A549 treated with AZD9567 at 1 μM for 4 hours (cell line): ENCODE measurements around the gene GJC3. TPM values are rescaled to one million over a fixed set of nuclear protein-coding genes. Genes with fewer than 3 reads are reported as not detected.

Experiments
- total RNA-seq: library from RNA; stranded (reverse); fragments of 200-300 nt; extraction: Qiagen RNA extraction; gene quantifications from 5 replicates; pipeline ENCODE4 v1.2.3, GENCODE V29; 2022; ENCODE audit not compliant: insufficient read depth

GJC3 gene, protein sequence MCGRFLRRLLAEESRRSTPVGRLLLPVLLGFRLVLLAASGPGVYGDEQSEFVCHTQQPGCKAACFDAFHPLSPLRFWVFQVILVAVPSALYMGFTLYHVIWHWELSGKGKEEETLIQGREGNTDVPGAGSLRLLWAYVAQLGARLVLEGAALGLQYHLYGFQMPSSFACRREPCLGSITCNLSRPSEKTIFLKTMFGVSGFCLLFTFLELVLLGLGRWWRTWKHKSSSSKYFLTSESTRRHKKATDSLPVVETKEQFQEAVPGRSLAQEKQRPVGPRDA
- total RNA-seq, result 0.07 to 0.21 TPM in 2 of 5 replicates, not detected in the others

DNA sequence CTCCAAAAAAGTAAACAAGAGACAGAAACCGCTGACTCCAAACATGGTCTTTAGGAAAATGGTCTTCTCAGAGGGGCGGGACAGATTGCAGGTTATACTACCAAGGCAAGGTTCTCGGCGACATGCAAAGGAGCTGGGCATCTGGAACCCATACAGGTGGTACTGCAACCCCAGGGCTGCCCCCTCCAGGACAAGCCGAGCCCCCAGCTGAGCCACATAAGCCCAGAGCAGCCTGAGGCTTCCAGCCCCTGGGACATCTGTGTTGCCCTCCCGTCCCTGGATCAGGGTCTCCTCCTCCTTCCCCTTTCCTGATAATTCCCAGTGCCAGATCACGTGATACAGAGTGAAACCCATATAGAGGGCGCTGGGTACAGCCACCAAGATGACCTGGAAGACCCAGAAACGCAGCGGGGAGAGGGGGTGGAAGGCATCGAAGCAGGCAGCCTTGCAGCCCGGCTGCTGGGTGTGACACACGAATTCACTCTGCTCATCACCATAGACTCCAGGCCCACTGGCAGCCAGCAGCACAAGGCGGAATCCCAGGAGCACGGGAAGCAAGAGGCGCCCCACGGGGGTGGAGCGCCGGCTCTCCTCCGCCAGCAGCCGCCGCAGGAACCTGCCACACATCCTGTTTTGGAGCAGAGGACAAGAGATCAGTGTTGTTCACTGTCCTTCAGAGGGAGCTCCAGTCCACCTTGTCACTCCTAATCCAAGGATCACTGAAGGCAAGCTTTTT, at the start of gene GJC3:
Gene GJC3, minus strand, starts transcription at position 627 of the 736 bp plus-strand sequence. Its CDS starts 0 bp downstream, at position 627.

DNA sequence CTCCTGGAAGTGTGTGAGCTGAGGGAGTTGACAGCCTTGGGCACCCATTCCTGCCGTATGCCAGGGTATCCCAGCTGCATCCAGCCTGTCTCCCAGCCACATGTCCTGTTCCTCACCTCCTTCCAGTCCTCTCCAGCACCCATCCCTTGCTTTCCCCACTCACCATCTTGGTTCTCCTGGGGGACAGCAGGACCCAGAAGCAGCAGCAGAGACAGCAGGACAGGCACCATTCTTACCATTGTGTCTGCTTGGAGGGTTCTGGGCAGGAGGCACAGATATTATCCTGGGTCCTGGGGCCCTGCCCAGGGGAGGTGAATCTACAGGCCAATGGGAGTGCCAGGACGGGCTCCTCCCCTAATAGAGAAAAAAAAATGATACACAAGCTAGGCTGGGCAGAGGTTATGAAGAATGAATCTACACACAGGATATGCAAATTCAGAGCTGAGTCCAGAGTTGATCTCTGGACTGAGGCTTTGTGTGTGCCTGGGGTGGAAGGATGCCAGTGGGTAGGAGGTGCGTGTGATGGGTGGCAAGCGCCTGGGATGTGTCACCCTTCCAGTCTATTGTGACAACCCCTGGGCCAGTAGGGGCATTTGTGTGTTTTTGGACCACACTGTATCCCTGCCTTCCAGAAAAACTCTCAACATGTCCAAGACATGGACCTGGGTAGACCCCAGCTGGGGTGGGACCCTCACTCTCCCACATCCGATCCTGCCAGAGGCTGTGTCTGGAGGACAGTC, 46.5 kb upstream of the GJC3 start, which contains the start of gene AZGP1:
Gene AZGP1, minus strand, starts transcription at position 250 of the 740 bp plus-strand sequence. Its CDS starts 11 bp downstream, at position 239.

DNA sequence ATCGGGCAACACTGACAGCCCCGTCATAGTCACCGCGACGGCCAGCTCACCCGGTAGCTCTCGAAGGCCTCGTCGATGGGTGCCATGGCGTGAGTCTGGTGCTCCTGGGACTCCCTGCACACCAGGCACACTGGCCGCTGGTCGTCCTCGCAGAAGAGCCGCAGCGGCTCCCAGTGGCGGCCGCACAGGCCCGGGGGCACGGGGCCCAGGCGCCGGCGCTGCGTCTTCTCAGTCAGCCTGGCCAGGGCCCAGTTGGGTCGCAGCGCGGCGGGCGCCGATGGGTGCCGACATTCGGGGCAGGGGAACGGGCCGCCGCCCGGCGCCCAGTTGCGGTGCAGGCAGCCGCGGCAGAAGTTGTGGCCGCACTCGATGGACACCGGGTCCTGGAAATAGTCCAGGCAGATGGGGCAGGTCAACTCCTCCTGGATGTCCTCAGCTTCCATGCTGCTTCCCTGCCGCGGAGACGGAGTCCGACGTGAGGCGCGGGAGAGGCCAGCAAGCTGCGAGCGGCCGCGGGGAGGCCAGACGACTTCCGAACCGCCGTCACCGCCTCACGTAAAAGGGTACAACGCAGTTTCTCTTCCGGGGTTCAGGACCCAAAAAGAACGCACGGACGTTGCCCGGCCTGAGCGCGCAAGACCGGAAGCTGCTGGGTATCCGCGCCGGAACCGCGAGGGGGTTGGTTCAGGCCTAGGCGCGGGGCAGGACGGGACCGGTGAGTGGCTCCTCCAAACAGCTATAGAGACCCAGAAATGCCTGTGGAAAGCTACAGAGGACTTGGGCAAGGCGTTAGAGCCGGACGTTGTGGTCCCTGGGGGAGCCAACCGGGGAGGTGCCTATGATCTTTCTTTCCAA, 10.2 kb downstream of the GJC3 start, which contains the start of gene TRIM4:
Gene TRIM4, minus strand, starts transcription at position 572 of the 855 bp plus-strand sequence. Its CDS starts 129 bp downstream, at position 443.

GRCh38 chr7:99876933-99877332, 52.5 kb downstream of the GJC3 start, which contains the start of gene OR2AE1:
TSS of gene OR2AE1 (minus strand) at chr7:99877033. CDS start at chr7:99877033, 0 bp downstream.

Other genes starting within 250 kb of the GJC3 start
- gene CYP3A5, start 249.6 kb downstream of the GJC3 start, total RNA-seq, result 1.3 to 1.5 TPM (median 1.4 TPM) in 4 of 5 replicates, not detected in the other
- not detected in 5 replicates for gene CYP3A7, start 194.4 kb downstream of the GJC3 start, total RNA-seq
- not detected in 5 replicates for gene CYP3A4, start 145.4 kb downstream of the GJC3 start, total RNA-seq
- gene CYP3A43, start 101.6 kb downstream of the GJC3 start, total RNA-seq, result not detected in 5 replicates
- gene OR2AE1, start 52.6 kb downstream of the GJC3 start, total RNA-seq, result not detected in 5 replicates
- 27.8 to 37.9 TPM (median 28.1 TPM) in 5 replicates for gene TRIM4, start 10.1 kb downstream of the GJC3 start, total RNA-seq
- 0.13 TPM in 1 of 5 replicates, not detected in the others for gene AZGP1, start 46.4 kb upstream of the GJC3 start, total RNA-seq
- 7.8 to 11.5 TPM (median 10.7 TPM) in 5 replicates for gene ZKSCAN1, start 86.0 kb upstream of the GJC3 start, total RNA-seq
- 10.7 to 14.3 TPM (median 11.3 TPM) in 5 replicates for gene ZSCAN21, start 120.2 kb upstream of the GJC3 start, total RNA-seq
- 16.9 to 20.0 TPM (median 19.1 TPM) in 5 replicates for gene ZNF3, start 152.1 kb upstream of the GJC3 start, total RNA-seq
- 166 to 186 TPM (median 175 TPM) in 5 replicates for gene COPS6, start 159.3 kb upstream of the GJC3 start, total RNA-seq
- gene MCM7, start 171.8 kb upstream of the GJC3 start, total RNA-seq, result 219 to 248 TPM (median 243 TPM) in 5 replicates
- 12.9 to 15.7 TPM (median 13.6 TPM) in 5 replicates for gene AP4M1, start 172.0 kb upstream of the GJC3 start, total RNA-seq
- gene TAF6, start 189.7 kb upstream of the GJC3 start, total RNA-seq, result 62.7 to 70.1 TPM (median 67.4 TPM) in 5 replicates
- gene CNPY4, start 190.0 kb upstream of the GJC3 start, total RNA-seq, result 4.6 to 11.7 TPM (median 10.5 TPM) in 5 replicates
- gene MBLAC1, start 197.3 kb upstream of the GJC3 start, total RNA-seq, result 2.7 to 3.8 TPM (median 3.4 TPM) in 4 of 5 replicates, not detected in the other
- 165 to 192 TPM (median 185 TPM) in 5 replicates for gene LAMTOR4, start 219.3 kb upstream of the GJC3 start, total RNA-seq
- gene TRAPPC14, start 229.1 kb upstream of the GJC3 start, total RNA-seq, result 12.4 to 16.8 TPM (median 16.1 TPM) in 5 replicates
- gene GAL3ST4, start 239.0 kb upstream of the GJC3 start, total RNA-seq, result 0.03 to 0.08 TPM (median 0.06 TPM) in 4 of 5 replicates, not detected in the other
- gene GPC2, start 247.8 kb upstream of the GJC3 start, total RNA-seq, result 0.75 to 1.4 TPM (median 1.3 TPM) in 4 of 5 replicates, not detected in the other
- gene STAG3, start 248.3 kb upstream of the GJC3 start, total RNA-seq, result 0.18 to 0.28 TPM (median 0.27 TPM) in 4 of 5 replicates, not detected in the other